Panc1 (cell line): ENCODE measurements around the gene DSC3. TPM values are rescaled to one million over a fixed set of nuclear protein-coding genes. Genes with fewer than 3 reads are reported as not detected.

Experiments used
- ATAC-seq: fragments of 200-7000 bp; cut with Tn5 transposase; 2 replicates; pipeline ENCODE4 v1.9.1; 2020; ENCODE audit warnings: mild to moderate bottlenecking, moderate library complexity
- BruUV-seq: library from RNA; stranded (reverse); fragments of 400-500 nt; replicated peaks from 2 replicates; lab custom pipeline; 2021; lab: Mats Ljungman, UMichigan
- CTCF ChIA-PET: fragments of 300-600 bp; sonication (Branson Sonifier 250); formaldehyde crosslinking; loops from one replicate; lab custom pipeline; 2022; ENCODE audit warnings: antibody characterized with exemption; lab: Charles Lee
- POLR2A ChIA-PET: fragments of 300-600 bp; sonication (Branson Sonifier 250); formaldehyde crosslinking; loops from one replicate; lab custom pipeline; 2022; ENCODE audit warnings: antibody characterized with exemption; lab: Charles Lee
- DNase-seq: peaks from one replicate; pipeline ENCODE4 v3.0.0-alpha.2; 2010; ENCODE audit warnings: low read depth, low spot score
- H3K27ac ChIP-seq: 2 replicates; pipeline ENCODE4 v1.5.1; 2011; ENCODE audit warnings: mild to moderate bottlenecking, low read length, inconsistent platforms
- H3K27me3 ChIP-seq: fragments of 200-500 bp; sonication (Bioruptor generic); 2 replicates; pipeline ENCODE4 v1.6.0; 2014; ENCODE audit warnings: low read length, inconsistent platforms; ENCODE audit not compliant: control insufficient read depth, insufficient read depth
- H3K36me3 ChIP-seq: fragments of 200-500 bp; sonication (Bioruptor generic); 2 replicates; pipeline ENCODE4 v1.5.1; 2014; ENCODE audit warnings: inconsistent platforms, mild to moderate bottlenecking, low read length, moderate library complexity; ENCODE audit not compliant: control insufficient read depth, insufficient read depth
- H3K4me1 ChIP-seq: 2 replicates; pipeline ENCODE4 v1.5.1; 2011; ENCODE audit warnings: inconsistent platforms, mild to moderate bottlenecking, low read length, moderate library complexity; ENCODE audit not compliant: control insufficient read depth, insufficient read depth
- H3K4me3 ChIP-seq, 2 experiments: 2 replicates each; pipeline ENCODE4 v1.5.1; 2011 to 2012; ENCODE audit warnings: low read depth in 2 of 2, low read length in 2 of 2, mild to moderate bottlenecking in 2 of 2, inconsistent platforms in 1 of 2, moderate library complexity in 1 of 2
- H3K9me3 ChIP-seq: fragments of 200-500 bp; sonication (Bioruptor generic); 2 replicates; pipeline ENCODE4 v1.5.1; 2014; ENCODE audit warnings: low read depth, mild to moderate bottlenecking, inconsistent platforms, low read length, moderate library complexity; ENCODE audit not compliant: control insufficient read depth, insufficient read depth
- POLR2AphosphoS5 ChIP-seq: IDR thresholded peaks from 2 replicates; pipeline ENCODE4 v1.6.1; 2012; ENCODE audit warnings: mild to moderate bottlenecking, low read depth, low read length, moderate library complexity
- SIN3A ChIP-seq: IDR thresholded peaks from 2 replicates; pipeline ENCODE4 v1.6.1; 2012; ENCODE audit warnings: low read depth, mild to moderate bottlenecking, low read length, moderate library complexity, borderline replicate concordance; ENCODE audit not compliant: insufficient read depth
- TCF7L2 ChIP-seq: IDR thresholded peaks from 2 replicates; pipeline ENCODE4 v1.6.1; 2011; ENCODE audit warnings: mild to moderate bottlenecking, low read depth, low read length, inconsistent platforms
- in situ Hi-C: cut with HindIII; loops from 2 replicates; pipeline ENCODE4 v1.10.0; 2016; ENCODE audit warnings: low sequenced_read_pairs, low pct_unique_long_range_greater_than_20kb
- intact Hi-C: fragments of 100-400 bp; cut with micrococcal nuclease; formaldehyde crosslinking; loops from one replicate; pipeline ENCODE4 v1.10.0; 2022; ENCODE audit not compliant: unreplicated experiment
- total RNA-seq: library from RNA; stranded (reverse); gene quantifications from one replicate; pipeline ENCODE4 v1.2.1, GENCODE V29; 2021; ENCODE audit not compliant: unreplicated experiment
- TF ChIP-seq, protein P1 (sequence below): fragments of 450-650 bp; IDR thresholded peaks from 2 replicates; pipeline ENCODE4 v1.5.1; 2017; ENCODE audit warnings: mild to moderate bottlenecking
- TF ChIP-seq, protein P2 (sequence below), 2 experiments: IDR thresholded peaks; 2 replicates each; pipeline ENCODE4 v1.6.1; 2011 to 2012; ENCODE audit warnings: low read depth in 2 of 2, control low read depth in 1 of 2, low read length in 1 of 2, mild to moderate bottlenecking in 1 of 2, moderate library complexity in 1 of 2; ENCODE audit not compliant: insufficient read depth in 1 of 2

Gene DSC3
- total RNA-seq, 1 experiment from 2014 or later = 0.23 TPM

DNA sequence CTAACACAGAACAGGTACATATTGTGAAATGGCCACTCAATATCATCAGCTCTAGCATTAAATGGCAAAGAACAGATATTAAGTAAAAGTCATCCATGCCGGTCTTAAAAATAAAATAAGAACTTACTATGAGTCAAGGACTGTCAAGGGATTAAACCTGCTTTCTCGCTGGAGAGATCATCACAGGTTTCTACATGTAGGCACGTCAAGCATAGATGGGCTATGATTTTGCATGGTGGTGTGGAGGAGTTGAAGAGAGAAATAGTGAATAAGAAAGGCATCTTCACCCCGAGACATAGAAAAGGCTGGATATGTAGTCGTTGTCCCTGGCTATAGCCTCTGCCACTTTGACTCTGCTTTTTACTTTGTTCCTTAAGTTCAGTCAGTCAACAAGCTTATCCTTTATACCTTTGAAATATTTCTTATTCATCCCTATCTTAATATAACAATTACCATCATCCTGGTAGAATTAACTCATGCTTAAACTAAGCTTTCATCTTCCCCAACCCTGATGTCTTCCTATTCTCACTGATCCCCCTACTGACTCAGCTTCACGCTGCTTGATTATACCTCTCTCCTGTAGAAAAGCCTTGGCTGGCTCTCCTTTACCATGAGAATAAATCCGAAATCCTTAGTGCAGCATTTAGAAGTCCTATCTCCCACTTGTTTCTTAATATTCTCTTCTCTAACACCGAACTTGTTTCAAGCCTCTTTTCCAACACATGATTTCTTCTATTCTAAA is 42.5 kb downstream of the DSC3 start:
- in situ Hi-C loops (no loop called here), intact Hi-C loops (no loop called here)
- Histone ChIP-seq H3K9me3 (no peaks in the 10 kb centered on the region), H3K4me1 (no peaks in the 10 kb centered on the region), H3K27ac (no peak overlapping the region), H3K27me3 (no peaks in the 10 kb centered on the region), H3K4me3 (no peak overlapping the region), H3K36me3 (no peaks in the 10 kb centered on the region)
- ATAC-seq (no peak), DNase-seq (no peak)
- TF ChIP-seq TCF7L2 (no peak), POLR2AphosphoS5 (no peak), SIN3A (no peak)
- TF ChIP-seq, protein P1, sequence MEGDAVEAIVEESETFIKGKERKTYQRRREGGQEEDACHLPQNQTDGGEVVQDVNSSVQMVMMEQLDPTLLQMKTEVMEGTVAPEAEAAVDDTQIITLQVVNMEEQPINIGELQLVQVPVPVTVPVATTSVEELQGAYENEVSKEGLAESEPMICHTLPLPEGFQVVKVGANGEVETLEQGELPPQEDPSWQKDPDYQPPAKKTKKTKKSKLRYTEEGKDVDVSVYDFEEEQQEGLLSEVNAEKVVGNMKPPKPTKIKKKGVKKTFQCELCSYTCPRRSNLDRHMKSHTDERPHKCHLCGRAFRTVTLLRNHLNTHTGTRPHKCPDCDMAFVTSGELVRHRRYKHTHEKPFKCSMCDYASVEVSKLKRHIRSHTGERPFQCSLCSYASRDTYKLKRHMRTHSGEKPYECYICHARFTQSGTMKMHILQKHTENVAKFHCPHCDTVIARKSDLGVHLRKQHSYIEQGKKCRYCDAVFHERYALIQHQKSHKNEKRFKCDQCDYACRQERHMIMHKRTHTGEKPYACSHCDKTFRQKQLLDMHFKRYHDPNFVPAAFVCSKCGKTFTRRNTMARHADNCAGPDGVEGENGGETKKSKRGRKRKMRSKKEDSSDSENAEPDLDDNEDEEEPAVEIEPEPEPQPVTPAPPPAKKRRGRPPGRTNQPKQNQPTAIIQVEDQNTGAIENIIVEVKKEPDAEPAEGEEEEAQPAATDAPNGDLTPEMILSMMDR = no peak
- TF ChIP-seq, protein P2, sequence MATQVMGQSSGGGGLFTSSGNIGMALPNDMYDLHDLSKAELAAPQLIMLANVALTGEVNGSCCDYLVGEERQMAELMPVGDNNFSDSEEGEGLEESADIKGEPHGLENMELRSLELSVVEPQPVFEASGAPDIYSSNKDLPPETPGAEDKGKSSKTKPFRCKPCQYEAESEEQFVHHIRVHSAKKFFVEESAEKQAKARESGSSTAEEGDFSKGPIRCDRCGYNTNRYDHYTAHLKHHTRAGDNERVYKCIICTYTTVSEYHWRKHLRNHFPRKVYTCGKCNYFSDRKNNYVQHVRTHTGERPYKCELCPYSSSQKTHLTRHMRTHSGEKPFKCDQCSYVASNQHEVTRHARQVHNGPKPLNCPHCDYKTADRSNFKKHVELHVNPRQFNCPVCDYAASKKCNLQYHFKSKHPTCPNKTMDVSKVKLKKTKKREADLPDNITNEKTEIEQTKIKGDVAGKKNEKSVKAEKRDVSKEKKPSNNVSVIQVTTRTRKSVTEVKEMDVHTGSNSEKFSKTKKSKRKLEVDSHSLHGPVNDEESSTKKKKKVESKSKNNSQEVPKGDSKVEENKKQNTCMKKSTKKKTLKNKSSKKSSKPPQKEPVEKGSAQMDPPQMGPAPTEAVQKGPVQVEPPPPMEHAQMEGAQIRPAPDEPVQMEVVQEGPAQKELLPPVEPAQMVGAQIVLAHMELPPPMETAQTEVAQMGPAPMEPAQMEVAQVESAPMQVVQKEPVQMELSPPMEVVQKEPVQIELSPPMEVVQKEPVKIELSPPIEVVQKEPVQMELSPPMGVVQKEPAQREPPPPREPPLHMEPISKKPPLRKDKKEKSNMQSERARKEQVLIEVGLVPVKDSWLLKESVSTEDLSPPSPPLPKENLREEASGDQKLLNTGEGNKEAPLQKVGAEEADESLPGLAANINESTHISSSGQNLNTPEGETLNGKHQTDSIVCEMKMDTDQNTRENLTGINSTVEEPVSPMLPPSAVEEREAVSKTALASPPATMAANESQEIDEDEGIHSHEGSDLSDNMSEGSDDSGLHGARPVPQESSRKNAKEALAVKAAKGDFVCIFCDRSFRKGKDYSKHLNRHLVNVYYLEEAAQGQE (IDR thresholded peaks at IDR 0.05; ENCODE audit: insufficient read depth in 1 of 2, low read depth in 2 of 2, low read length in 1 of 2) = no peak
- ChIA-PET POLR2A (no interaction called here), CTCF (no interaction called here)
- BruUV-seq = no TSS peak

DNA sequence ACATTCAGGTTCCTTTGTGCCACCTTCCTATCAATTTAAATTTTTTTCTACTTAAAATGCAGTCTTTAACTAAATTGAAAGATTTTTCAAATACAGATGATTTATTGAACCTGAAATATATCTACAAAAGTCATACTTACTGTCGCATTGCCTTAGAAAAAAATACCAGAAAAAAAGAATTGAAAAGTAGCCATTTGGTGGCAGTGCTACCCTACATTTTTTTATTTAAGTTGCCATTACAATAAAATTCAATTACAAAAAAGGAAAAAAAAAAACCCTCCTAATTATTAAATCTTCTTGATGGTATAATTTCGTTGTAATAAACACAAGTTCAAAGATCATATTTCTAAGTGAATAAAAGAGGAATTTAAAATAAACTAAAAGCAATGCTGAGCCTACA is 43.4 kb downstream of the DSC3 start:
- no TSS peak for BruUV-seq
- ATAC-seq (no peak), DNase-seq (no peak)
- intact Hi-C loops = no loop called here
- Histone ChIP-seq H3K27me3 (no peaks in the 10 kb centered on the region), H3K36me3 (no peaks in the 10 kb centered on the region), H3K9me3 (no peaks in the 10 kb centered on the region), H3K4me3 (no peak overlapping the region), H3K27ac (no peak overlapping the region), H3K4me1 (no peaks in the 10 kb centered on the region)
- ChIA-PET CTCF (no interaction called here), POLR2A (no interaction called here)
- in situ Hi-C loops = no loop called here
- TF ChIP-seq TCF7L2 = no peak
- no peak for TF ChIP-seq SIN3A

DNA sequence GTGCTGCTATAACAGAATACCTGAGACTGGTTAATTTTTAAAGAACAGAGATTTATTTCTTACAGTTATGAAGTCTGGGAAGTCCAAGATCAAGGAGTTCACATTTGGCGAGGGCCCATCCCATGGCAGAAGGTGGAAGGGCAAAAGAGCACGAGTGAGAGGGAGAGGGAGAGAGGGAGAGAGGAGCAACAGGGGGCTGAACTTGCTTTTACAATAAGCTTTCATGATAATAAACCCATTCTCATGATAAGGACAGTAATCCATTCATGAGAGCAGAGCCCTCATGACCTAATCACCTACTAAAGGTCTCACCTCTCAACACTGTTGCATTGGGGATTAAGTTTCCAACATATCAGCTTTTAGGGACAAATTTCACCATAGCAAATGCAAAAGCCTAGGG is 45.3 kb downstream of the DSC3 start:
- POLR2A ChIA-PET = no interaction called here

More for the DNA sequence above, 45.3 kb downstream of the DSC3 start:
- no peaks in the 10 kb centered on the region for H3K9me3 ChIP-seq
- H3K4me3 ChIP-seq = no peak overlapping the region
- DNase-seq (no peak), ATAC-seq (no peak)
- CTCF ChIA-PET = no interaction called here
- H3K36me3 ChIP-seq = no peaks in the 10 kb centered on the region
- no peaks in the 10 kb centered on the region for H3K4me1 ChIP-seq
- no peaks in the 10 kb centered on the region for H3K27me3 ChIP-seq
- intact Hi-C loops (no loop called here), in situ Hi-C loops (no loop called here)
- no TSS peak for BruUV-seq
- TF ChIP-seq POLR2AphosphoS5 = no peak
- TF ChIP-seq TCF7L2 = no peak
- no peak for TF ChIP-seq SIN3A
- TF ChIP-seq, protein P2 (IDR thresholded peaks at IDR 0.05; ENCODE audit: insufficient read depth in 1 of 2, low read depth in 2 of 2, low read length in 1 of 2) = no peak
- TF ChIP-seq, protein P1 = no peak
- no peak overlapping the region for H3K27ac ChIP-seq
